Panc1 (cell line): Measurements from ENCODE around the gene PTPRR. TPM values are rescaled to one million over a fixed set of nuclear protein-coding genes. Genes with fewer than 3 reads are reported as not detected.

Source experiments
- ATAC-seq: fragments of 200-7000 bp; cut with Tn5 transposase; 2 replicates; pipeline ENCODE4 v1.9.1; 2020; ENCODE audit warnings: mild to moderate bottlenecking, moderate library complexity
- BruUV-seq: library from RNA; stranded (reverse); fragments of 400-500 nt; replicated peaks from 2 replicates; lab custom pipeline; 2021; lab: Mats Ljungman, UMichigan
- CTCF ChIA-PET: fragments of 300-600 bp; sonication (Branson Sonifier 250); formaldehyde crosslinking; loops from one replicate; lab custom pipeline; 2022; ENCODE audit warnings: antibody characterized with exemption; lab: Charles Lee
- POLR2A ChIA-PET: fragments of 300-600 bp; sonication (Branson Sonifier 250); formaldehyde crosslinking; loops from one replicate; lab custom pipeline; 2022; ENCODE audit warnings: antibody characterized with exemption; lab: Charles Lee
- DNase-seq: peaks from one replicate; pipeline ENCODE4 v3.0.0-alpha.2; 2010; ENCODE audit warnings: low read depth, low spot score
- H3K27ac ChIP-seq: 2 replicates; pipeline ENCODE4 v1.5.1; 2011; ENCODE audit warnings: mild to moderate bottlenecking, low read length, inconsistent platforms
- H3K27me3 ChIP-seq: fragments of 200-500 bp; sonication (Bioruptor generic); 2 replicates; pipeline ENCODE4 v1.6.0; 2014; ENCODE audit warnings: low read length, inconsistent platforms; ENCODE audit not compliant: control insufficient read depth, insufficient read depth
- H3K36me3 ChIP-seq: fragments of 200-500 bp; sonication (Bioruptor generic); 2 replicates; pipeline ENCODE4 v1.5.1; 2014; ENCODE audit warnings: inconsistent platforms, mild to moderate bottlenecking, low read length, moderate library complexity; ENCODE audit not compliant: control insufficient read depth, insufficient read depth
- H3K4me1 ChIP-seq: 2 replicates; pipeline ENCODE4 v1.5.1; 2011; ENCODE audit warnings: inconsistent platforms, mild to moderate bottlenecking, low read length, moderate library complexity; ENCODE audit not compliant: control insufficient read depth, insufficient read depth
- H3K4me3 ChIP-seq, 2 experiments: 2 replicates each; pipeline ENCODE4 v1.5.1; 2011 to 2012; ENCODE audit warnings: low read depth in 2 of 2, low read length in 2 of 2, mild to moderate bottlenecking in 2 of 2, inconsistent platforms in 1 of 2, moderate library complexity in 1 of 2
- H3K9me3 ChIP-seq: fragments of 200-500 bp; sonication (Bioruptor generic); 2 replicates; pipeline ENCODE4 v1.5.1; 2014; ENCODE audit warnings: low read depth, mild to moderate bottlenecking, inconsistent platforms, low read length, moderate library complexity; ENCODE audit not compliant: control insufficient read depth, insufficient read depth
- CTCF ChIP-seq: fragments of 450-650 bp; IDR thresholded peaks from 2 replicates; pipeline ENCODE4 v1.5.1; 2017; ENCODE audit warnings: mild to moderate bottlenecking
- POLR2AphosphoS5 ChIP-seq: IDR thresholded peaks from 2 replicates; pipeline ENCODE4 v1.6.1; 2012; ENCODE audit warnings: mild to moderate bottlenecking, low read depth, low read length, moderate library complexity
- REST ChIP-seq, 2 experiments: IDR thresholded peaks; 2 replicates each; pipeline ENCODE4 v1.6.1; 2011 to 2012; ENCODE audit warnings: low read depth in 2 of 2, control low read depth in 1 of 2, low read length in 1 of 2, mild to moderate bottlenecking in 1 of 2, moderate library complexity in 1 of 2; ENCODE audit not compliant: insufficient read depth in 1 of 2
- SIN3A ChIP-seq: IDR thresholded peaks from 2 replicates; pipeline ENCODE4 v1.6.1; 2012; ENCODE audit warnings: low read depth, mild to moderate bottlenecking, low read length, moderate library complexity, borderline replicate concordance; ENCODE audit not compliant: insufficient read depth
- TCF7L2 ChIP-seq: IDR thresholded peaks from 2 replicates; pipeline ENCODE4 v1.6.1; 2011; ENCODE audit warnings: mild to moderate bottlenecking, low read depth, low read length, inconsistent platforms
- in situ Hi-C: cut with HindIII; loops from 2 replicates; pipeline ENCODE4 v1.10.0; 2016; ENCODE audit warnings: low sequenced_read_pairs, low pct_unique_long_range_greater_than_20kb
- intact Hi-C: fragments of 100-400 bp; cut with micrococcal nuclease; formaldehyde crosslinking; loops from one replicate; pipeline ENCODE4 v1.10.0; 2022; ENCODE audit not compliant: unreplicated experiment
- total RNA-seq: library from RNA; stranded (reverse); gene quantifications from one replicate; pipeline ENCODE4 v1.2.1, GENCODE V29; 2021; ENCODE audit not compliant: unreplicated experiment

PTPRR gene
- total RNA-seq, 1 experiment from 2014 or later, result not detected

- no TSS peak for BruUV-seq
- Histone ChIP-seq H3K36me3 (no peaks in the 10 kb centered on the region), H3K4me1 (no peaks in the 10 kb centered on the region), H3K27ac (no peak overlapping the region), H3K9me3 (no peaks in the 10 kb centered on the region), H3K27me3 (no peaks in the 10 kb centered on the region), H3K4me3 (no peak overlapping the region)
- POLR2A ChIA-PET, result no interaction called here
- TF ChIP-seq CTCF, result no peak
- TF ChIP-seq SIN3A, result no peak
- TF ChIP-seq TCF7L2, result no peak
- no peak for TF ChIP-seq REST (IDR thresholded peaks at IDR 0.05; ENCODE audit: insufficient read depth in 1 of 2, low read depth in 2 of 2, low read length in 1 of 2)
- no peak for TF ChIP-seq POLR2AphosphoS5
- in situ Hi-C loops (no loop called here), intact Hi-C loops (no loop called here)
- no peak for ATAC-seq
- DNase-seq, result no peak
- CTCF ChIA-PET, result no interaction called here
These were observed 45.5 kb upstream of the PTPRR start for GRCh38 chr12:70966046-70966445.

- TF ChIP-seq TCF7L2 (no peak), CTCF (no peak), REST (IDR thresholded peaks at IDR 0.05; ENCODE audit: insufficient read depth in 1 of 2, low read depth in 2 of 2, low read length in 1 of 2) (no peak), SIN3A (no peak), POLR2AphosphoS5 (no peak)
- Histone ChIP-seq H3K4me1 (no peaks in the 10 kb centered on the region), H3K36me3 (no peaks in the 10 kb centered on the region), H3K27me3 (no peaks in the 10 kb centered on the region), H3K27ac (no peak overlapping the region), H3K9me3 (no peaks in the 10 kb centered on the region), H3K4me3 (no peak overlapping the region)
- ChIA-PET POLR2A (no interaction called here), CTCF (no interaction called here)
- no peak for ATAC-seq
- no TSS peak for BruUV-seq
- in situ Hi-C loops, result no loop called here
- intact Hi-C loops, result no loop called here
- no peak for DNase-seq
These were observed 44.5 kb upstream of the PTPRR start for GRCh38 chr12:70964867-70965510.
